Endodermal cell (in vitro differentiated cells): ENCODE data around the gene TEAD3. TPM values are rescaled to one million over a fixed set of nuclear protein-coding genes. Genes with fewer than 3 reads are reported as not detected.
A peak's percentile ranks its signal among the peaks of the same experiment; 100 is the strongest.

ENCODE experiments used
- DNase-seq: peaks from one replicate; pipeline ENCODE4 v3.0.0-alpha.2; 2017
- H3K27ac ChIP-seq: 2 replicates; pipeline ENCODE4 v1.5.1; 2013; ENCODE audit warnings: mild to moderate bottlenecking, low read depth, low read length, moderate library complexity
- H3K27me3 ChIP-seq: 2 replicates; pipeline ENCODE4 v1.6.1; 2013; ENCODE audit warnings: mild to moderate bottlenecking, low read length, moderate library complexity; ENCODE audit not compliant: insufficient read depth, control insufficient read depth, poor library complexity, severe bottlenecking
- H3K36me3 ChIP-seq: 2 replicates; pipeline ENCODE4 v1.7.0; 2013; ENCODE audit warnings: mild to moderate bottlenecking, low read length, moderate library complexity; ENCODE audit not compliant: control insufficient read depth, insufficient read depth
- H3K4me1 ChIP-seq: one replicate; pipeline ENCODE4 v1.7.0; 2013; ENCODE audit warnings: low read length; ENCODE audit not compliant: control insufficient read depth, insufficient read depth
- H3K4me3 ChIP-seq: 2 replicates; pipeline ENCODE4 v1.5.1; 2013; ENCODE audit warnings: mild to moderate bottlenecking, low read length, moderate library complexity
- H3K9ac ChIP-seq: 2 replicates; pipeline ENCODE4 v1.6.1; 2013; ENCODE audit warnings: mild to moderate bottlenecking, low read length, moderate library complexity; ENCODE audit not compliant: poor library complexity, severe bottlenecking; ENCODE audit errors: extremely low read depth
- H3K9me3 ChIP-seq: 2 replicates; pipeline ENCODE4 v1.6.1; 2013; ENCODE audit warnings: mild to moderate bottlenecking, low read length, moderate library complexity; ENCODE audit not compliant: control insufficient read depth
- H3K27ac Mint-ChIP-seq: 2 replicates; pipeline ENCODE4 v1.8.0; 2020; ENCODE audit warnings: mixed read lengths
- H3K27me3 Mint-ChIP-seq: 2 replicates; pipeline ENCODE4 v1.8.0; 2021; ENCODE audit warnings: mild to moderate bottlenecking, mixed read lengths; ENCODE audit not compliant: insufficient read depth
- H3K36me3 Mint-ChIP-seq: 2 replicates; pipeline ENCODE4 v1.8.0; 2020; ENCODE audit warnings: low read depth, mixed read lengths
- H3K4me1 Mint-ChIP-seq: 2 replicates; pipeline ENCODE4 v1.8.0; 2020; ENCODE audit warnings: mixed read lengths
- H3K4me3 Mint-ChIP-seq: 2 replicates; pipeline ENCODE4 v1.8.0; 2020; ENCODE audit warnings: mild to moderate bottlenecking, moderate library complexity, mixed read lengths
- H3K9me3 Mint-ChIP-seq: 2 replicates; pipeline ENCODE4 v1.8.0; 2020; ENCODE audit warnings: mild to moderate bottlenecking, mixed read lengths
- CTCF ChIP-seq: fragments of 200-600 bp; sonication (generic); conservative IDR thresholded peaks from 2 replicates; pipeline ENCODE4 v1.5.0; 2021; ENCODE audit warnings: antibody characterized with exemption, mild to moderate bottlenecking
- whole genome bisulfite sequencing, 2 experiments: methylation state at CpG; one replicate each; pipeline versions ENCODE4 v1.1.5 to v1.1.7; 2013; ENCODE audit warnings: missing lambda C conversion rate in 2 of 2, mixed read lengths in 1 of 2; ENCODE audit not compliant: insufficient coverage in 1 of 2, insufficient read length in 1 of 2; 5-methylcytosine and 5-hydroxymethylcytosine counted together
- total RNA-seq, 2 donors: library from RNA; stranded (reverse); fragmentation: NEBNext Ultra II Directional in 1 of 2; extraction: Animal tissue kit (Norgen Biotek cat#: 25700) in 1 of 2; gene quantifications; 2 replicates in 1 of 2; 3 replicates in 1 of 2; pipeline ENCODE4 v1.2.1, GENCODE V29; 2021

Gene TEAD3
- total RNA-seq, 2 donors from 2014 or later, result 22.7 to 29.2 TPM

- Mint-ChIP-seq H3K9me3 (no peaks in the 10 kb centered on the region), H3K4me3 (no peak overlapping the region), H3K27me3 (no peaks in the 10 kb centered on the region), H3K4me1 (peaks cover 6% of the 10 kb centered on the region), H3K36me3 (peaks cover 45% of the 10 kb centered on the region), H3K27ac (peak overlapping the region; percentile 13)
- H3K36me3 ChIP-seq, result peaks cover 39% of the 10 kb centered on the region
- TF ChIP-seq CTCF, result no peak
- DNase-seq, result peak; percentile 54
- H3K27me3 ChIP-seq, result no peaks in the 10 kb centered on the region
- no peak overlapping the region for H3K9ac ChIP-seq
- no peak overlapping the region for H3K4me3 ChIP-seq
- 92% methylated on average over 4 of the region's 4 CpGs; no CpG with 5 or more reads in 1 of the 2 experiments for WGBS, 2 experiments
- no peaks in the 10 kb centered on the region for H3K4me1 ChIP-seq
- H3K9me3 ChIP-seq, result no peaks in the 10 kb centered on the region
- no peak overlapping the region for H3K27ac ChIP-seq
Measured at GRCh38 chr6:35475573-35475972, 21.3 kb downstream of the TEAD3 start.

- Mint-ChIP-seq H3K4me1 (peaks cover 11% of the 10 kb centered on the region), H3K36me3 (peaks cover 46% of the 10 kb centered on the region), H3K27me3 (no peaks in the 10 kb centered on the region), H3K4me3 (no peak overlapping the region), H3K27ac (peak overlapping the region; percentile 58), H3K9me3 (no peaks in the 10 kb centered on the region)
- H3K9me3 ChIP-seq, result no peaks in the 10 kb centered on the region
- 95% methylated on average over 16 to 20 of the region's 20 CpGs for WGBS, 2 experiments
- no peak overlapping the region for H3K9ac ChIP-seq
- TF ChIP-seq CTCF, result no peak
- H3K4me3 ChIP-seq, result no peak overlapping the region
- peaks cover 44% of the 10 kb centered on the region for H3K36me3 ChIP-seq
- H3K4me1 ChIP-seq, result peaks cover 2% of the 10 kb centered on the region
- peak; percentile 66 for DNase-seq
- no peak overlapping the region for H3K27ac ChIP-seq
- H3K27me3 ChIP-seq, result no peaks in the 10 kb centered on the region
Measured at GRCh38 chr6:35474942-35475570, 21.8 kb downstream of the TEAD3 start.

GRCh38 chr6:35474131-35474941 lies 22.5 kb downstream of the TEAD3 start:
- H3K9me3 Mint-ChIP-seq, result no peaks in the 10 kb centered on the region
- H3K9ac ChIP-seq, result no peak overlapping the region
- no peaks in the 10 kb centered on the region for H3K27me3 Mint-ChIP-seq
- peak overlapping the region; percentile 58 for H3K27ac Mint-ChIP-seq
- DNase-seq, result peak; percentile 75
- H3K27me3 ChIP-seq, result no peaks in the 10 kb centered on the region
- H3K4me1 ChIP-seq, result peaks cover 3% of the 10 kb centered on the region
- H3K4me1 Mint-ChIP-seq, result peaks cover 18% of the 10 kb centered on the region
- no peaks in the 10 kb centered on the region for H3K9me3 ChIP-seq
- no peak overlapping the region for H3K4me3 Mint-ChIP-seq
- H3K27ac ChIP-seq, result peak overlapping the region; percentile 32
- no peak for TF ChIP-seq CTCF
- H3K36me3 Mint-ChIP-seq, result peaks cover 53% of the 10 kb centered on the region
- H3K36me3 ChIP-seq, result peaks cover 51% of the 10 kb centered on the region
- H3K4me3 ChIP-seq, result no peak overlapping the region
- 81 to 92% methylated on average over 4 to 13 of the region's 14 CpGs for WGBS, 2 experiments
